ENCODE data around the gene RGS8.

RGS8 gene

DNA sequence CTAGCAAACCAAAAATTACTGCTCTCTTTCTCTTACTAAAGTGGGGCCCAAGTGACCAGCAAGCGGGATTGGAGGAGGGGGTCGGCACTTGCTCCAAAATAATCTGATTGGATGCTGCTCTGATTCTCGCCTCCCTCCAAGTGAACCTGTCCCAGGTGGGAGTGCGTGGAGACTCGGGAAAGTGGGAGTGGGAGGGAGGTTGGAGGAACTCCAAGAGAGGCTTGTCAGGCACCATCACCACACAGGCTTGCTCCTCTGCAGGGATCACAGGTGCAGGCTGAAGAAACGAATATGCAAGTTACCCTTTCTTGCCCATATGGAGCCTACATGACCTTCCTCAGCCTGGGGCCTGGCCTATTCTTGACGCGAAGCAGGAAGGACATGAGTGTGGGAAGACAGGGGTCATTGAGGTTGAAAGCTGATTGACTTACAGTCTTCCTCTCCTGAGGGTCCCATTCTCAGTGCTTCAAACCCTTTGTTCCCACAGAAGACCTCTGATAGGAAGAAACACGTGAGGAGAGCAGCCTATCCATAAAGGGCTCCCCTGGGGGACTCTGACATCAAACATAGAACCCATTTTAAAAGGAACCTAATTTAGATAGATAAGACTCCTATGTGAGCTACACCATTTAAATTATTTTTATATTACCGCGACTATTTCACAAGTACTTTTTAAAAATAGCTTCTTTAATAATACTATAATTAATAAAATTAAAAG, 14.2 kb downstream of the RGS8 start:
- no peak for DNase-seq

DNA sequence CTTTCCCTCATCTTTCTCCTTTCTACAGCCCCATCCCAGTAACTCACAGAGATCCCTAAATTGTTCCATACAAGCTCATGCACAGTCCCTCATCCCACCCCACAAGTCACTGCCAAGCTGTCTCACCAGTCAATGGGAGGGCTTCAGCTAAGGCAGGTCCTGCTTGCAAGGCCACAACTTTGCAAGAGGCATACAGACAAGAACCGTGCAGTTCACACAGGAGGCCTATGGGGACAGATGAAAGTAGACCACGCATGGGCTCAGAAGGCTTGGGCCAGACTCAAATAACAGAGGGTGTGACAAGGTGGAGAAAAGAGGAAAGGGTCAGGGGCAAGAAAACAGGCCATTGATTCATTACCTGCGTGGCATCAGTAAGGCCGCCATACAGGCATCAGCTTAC, 15.1 kb downstream of the RGS8 start:
- no peak for DNase-seq

DNA sequence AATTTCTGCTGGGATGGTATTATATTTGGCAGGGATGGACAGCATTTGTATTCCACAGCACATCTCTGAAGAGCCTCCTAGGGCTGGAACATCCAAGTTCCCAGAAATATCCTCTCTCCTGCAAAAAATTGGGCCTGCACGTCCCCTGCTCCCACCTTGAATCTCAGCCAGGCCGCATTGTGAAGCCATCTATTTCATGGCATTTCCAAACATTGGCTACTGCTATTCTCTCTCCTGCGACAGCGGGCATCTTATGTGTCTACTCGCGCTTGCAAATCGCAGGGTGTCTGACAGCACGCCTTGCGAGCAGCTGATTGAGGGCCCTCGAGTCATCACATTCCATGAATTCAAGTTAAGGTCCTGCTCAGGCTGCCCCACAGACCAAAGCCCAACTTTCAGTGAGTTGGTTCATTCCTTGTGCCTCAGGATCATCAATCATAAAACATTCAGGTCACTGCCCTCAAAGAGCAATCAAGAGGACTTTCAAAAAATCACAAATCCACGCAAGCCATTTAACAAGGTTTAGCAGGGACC, 15.8 kb downstream of the RGS8 start:
- DNase-seq: no peak

DNA sequence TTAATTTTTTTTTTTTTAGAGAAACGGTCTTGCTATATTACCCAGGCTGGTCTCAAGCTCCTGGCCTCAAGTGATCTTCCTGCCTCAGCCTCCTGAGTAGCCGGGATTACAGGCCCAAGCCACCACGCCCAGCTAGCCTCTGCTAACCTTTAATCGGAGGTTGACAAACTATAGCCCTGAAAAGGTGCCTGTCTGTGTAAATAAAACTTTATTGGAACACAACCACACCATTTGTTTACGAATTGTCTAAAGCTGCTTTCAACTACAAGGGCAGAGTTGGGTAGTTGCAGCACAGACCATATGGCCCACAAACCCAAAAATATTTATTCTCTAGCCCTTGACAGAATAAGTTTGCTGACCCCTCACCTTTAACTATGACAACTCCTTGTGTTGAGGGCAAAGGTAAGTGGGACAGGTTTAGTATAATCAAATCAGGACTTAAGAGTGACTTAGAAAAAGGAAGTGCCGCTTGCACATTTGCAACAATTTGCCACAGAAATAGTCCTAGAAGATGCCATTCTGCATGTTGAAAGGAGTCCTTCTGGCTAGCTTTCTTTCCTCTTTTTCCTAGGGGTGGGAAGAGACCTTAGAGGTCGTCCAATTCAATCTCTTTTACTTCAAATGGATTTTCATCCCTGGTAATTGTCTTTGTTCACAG, 16.4 kb downstream of the RGS8 start:
- no peak for DNase-seq

DNA sequence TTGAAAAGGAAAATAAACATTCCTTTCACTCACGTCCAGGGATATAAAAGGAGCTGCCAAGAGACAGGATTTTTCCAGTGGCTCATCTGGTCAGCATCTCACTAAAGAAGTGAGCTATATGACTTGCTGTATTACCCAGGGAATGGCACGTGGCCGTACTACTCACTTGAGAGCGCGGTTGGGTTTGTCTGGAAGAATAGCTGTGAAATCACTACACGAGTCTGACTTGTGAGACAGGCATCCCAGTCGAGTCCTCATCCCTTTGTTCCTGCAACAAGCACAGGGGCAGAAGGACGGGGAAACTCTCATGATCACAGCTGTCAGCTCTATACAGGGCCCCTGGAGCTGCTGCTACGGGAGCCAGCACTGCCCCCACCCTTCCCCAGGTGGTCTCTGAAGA, 17.7 kb downstream of the RGS8 start:
- peak; percentile 51 for DNase-seq

- no peak for DNase-seq
These were observed 20.1 kb downstream of the RGS8 start for GRCh38 chr1:182664296-182664695.

DNA sequence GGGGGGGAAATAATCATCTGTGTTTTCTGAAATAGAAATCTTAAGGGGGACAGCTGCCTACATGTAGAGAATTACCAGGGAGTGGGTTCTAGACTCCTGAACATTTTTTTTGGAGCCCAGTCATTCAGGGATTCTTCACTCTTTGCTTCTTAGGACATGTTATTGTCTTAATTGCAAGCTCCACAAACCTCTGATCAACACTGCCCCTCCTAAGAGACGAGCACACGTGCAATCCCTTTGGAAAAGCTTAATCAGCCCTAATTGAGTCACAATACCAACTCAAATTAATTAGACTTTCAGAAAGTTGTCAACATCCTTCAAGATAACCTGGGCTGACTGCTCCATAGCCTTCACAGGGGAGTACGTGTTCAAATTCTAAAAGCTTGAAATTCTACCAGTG, 21.4 kb downstream of the RGS8 start:
- DNase-seq: no peak

DNA sequence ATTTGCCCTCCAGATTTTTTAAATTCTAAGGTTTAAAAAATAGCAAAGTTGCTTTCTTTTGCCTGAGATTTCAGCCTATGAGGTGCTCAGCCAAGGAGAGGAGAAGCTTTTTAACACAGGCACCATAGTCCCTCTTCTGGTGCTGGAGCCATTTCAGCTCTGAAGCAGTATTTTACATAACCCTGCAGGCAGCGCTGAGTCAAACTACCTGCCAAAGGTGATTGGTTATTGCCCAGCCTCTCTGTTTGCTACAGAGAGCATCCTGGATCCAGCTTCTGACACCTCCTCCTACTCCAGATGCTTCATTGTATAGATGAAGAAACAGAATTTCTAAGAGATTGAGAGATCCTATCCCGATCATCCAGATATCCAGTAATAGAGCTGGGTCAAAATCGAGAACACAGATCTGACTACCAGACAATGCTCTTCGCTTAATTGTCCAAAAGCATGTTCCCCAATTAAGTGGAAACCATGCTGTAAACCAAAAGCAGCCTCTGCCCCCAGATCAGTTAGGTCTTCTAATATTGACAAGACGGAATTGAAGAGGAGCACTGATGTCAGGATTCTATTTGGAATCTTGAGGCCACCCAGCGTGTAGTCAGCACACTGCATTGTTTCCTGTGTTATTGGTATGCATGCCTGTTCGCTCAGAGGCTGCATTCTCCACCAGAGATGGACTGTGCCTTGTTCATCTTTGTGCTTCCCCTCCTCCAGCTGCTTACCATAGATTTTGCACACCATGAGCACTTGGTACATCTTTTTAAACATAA, 22.1 kb downstream of the RGS8 start:
- DNase-seq: peak; percentile 17

- no peak for DNase-seq
These were observed 26.3 kb downstream of the RGS8 start for GRCh38 chr1:182658055-182658454.

DNA sequence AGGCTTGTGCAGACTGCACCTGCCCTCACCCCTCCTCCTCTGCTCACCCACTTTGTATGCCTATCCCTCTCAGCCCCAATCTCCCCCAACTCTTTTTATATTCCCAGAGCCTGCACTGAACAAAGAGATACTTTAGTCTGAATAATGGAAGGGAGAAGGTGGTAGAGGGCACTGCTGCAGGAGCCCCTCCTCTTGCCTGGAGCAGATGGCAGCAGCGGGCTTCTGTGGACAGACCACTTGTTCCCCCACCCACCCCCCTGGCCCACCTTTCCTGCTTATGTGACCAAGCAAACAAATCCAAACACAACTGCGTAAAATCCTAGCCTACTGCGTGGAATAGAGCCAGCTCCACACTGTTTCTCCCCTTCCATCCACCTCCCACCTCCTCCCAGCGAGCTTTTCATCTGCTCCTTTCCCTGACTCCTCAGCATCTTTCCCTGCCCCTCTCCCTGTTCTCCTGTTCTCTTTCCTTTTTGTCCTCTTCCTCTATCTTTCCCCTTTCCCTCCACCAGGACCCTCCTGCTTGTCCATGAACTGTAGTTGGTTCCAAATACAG, 27.5 kb downstream of the RGS8 start:
- no peak for DNase-seq

DNA sequence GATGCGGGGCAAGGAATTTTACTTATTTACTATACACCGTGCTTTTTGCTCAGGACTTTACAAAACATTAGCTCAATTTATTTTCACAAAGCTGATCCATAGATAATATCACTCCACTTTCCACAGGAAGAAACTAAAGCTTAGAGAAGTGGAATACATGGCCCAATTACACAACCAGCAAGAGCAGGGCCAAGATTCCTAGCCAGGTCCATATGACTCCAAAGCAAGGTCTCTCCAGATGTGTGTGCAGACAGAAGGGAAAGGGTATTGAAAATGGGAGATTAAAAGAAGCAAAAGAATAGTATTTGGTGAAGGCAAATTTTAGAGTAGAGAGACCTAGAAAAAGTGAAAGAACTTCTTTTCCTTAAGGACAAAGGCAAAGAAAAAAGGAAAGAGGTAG, 30.4 kb downstream of the RGS8 start:
- DNase-seq: no peak

DNA sequence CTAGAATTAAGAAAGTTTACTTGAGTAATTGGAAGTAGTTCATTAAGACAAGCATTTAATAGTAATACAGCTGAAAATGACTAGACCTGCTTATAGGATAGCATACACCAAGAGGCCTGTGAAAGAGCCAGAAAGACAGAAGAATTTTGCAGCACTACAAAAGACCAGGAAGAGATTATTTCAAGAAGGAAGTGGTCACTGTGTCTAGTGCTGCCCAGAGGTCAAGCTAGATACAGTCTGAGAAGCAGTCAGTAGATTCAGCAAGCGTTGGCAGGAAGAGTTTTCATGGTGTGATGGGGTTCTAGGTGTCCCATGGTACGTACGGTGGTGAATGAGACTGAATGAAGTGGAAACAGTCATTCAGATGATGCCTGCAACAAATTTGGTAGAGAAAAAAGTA, 31.5 kb downstream of the RGS8 start:
- no peak for DNase-seq

DNA sequence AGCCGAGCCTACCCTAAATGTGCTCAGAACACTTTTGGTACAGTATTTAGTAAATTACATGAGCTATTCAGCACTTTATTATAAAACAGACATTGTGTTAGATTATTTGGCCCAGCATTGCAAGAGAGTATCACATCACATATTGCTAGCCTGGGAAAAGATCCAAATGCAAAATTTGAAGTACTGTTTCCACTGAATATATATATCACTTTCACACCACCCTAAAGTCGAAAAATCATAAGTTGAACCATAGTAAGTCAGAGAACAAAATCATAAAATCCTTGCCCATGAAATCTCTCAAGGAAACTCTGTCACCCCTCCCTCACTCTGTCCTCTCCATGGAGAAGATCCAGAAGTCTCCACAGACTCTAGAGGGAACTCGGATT, 33.1 kb downstream of the RGS8 start:
- no peak for DNase-seq

DNA sequence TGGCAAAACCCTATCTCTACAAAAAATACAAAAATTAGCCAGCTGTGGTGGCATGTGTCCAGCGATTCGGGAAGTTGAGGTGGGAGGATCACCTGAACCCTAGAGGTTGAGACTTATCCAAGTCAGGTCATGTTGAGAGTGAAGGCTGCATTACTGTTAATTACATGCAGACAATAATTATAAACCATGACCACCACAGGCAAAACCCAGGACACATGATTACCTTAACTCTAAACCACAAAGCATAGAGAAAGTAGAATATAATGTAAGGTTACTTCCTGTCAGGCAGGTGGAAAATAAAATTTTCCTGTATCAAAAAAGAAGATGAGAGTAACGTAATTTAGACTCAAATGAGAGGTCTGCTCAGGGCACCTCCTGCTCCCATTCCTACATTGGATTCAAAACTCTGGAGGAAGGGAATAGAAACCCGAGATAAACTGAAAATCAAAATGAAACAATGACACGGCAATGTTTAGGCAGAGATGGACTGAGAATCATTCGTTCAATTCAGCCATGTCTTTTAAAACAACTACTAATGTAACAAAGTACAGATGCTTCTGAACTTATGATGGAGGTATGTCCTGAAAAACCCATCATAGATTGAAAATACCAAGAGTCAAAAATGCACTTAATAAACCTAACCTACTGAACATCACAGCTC, 33.6 kb downstream of the RGS8 start:
- no peak for DNase-seq

- DNase-seq: no peak
These were observed 35.3 kb downstream of the RGS8 start for GRCh38 chr1:182649041-182649440.

DNA sequence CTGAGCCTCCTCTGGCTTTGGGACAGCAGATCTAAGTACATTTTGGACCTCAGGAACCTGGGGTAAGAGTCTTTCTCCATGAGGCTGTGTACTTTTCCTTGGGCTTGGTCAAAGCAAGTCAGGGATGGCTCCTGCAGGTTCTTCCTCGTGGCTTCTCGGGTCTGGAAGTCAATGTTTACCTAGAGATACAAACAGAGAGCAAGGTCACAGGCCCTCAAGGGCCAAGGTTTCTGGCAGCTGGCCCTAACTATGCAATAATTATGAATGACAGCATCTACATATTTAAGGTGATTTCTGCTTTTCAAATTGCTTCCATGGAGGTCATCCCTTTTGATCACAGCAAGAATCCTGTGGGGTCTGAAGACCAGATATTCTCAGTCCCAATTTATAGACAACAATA, 37.6 kb downstream of the RGS8 start:
- no peak for DNase-seq

GRCh38 chr1:182644886-182645285, 39.5 kb downstream of the RGS8 start:
- DNase-seq: no peak

- DNase-seq: no peak
These were observed 40.7 kb downstream of the RGS8 start for GRCh38 chr1:182643699-182644098.

GRCh38 chr1:182642461-182642860, 41.9 kb downstream of the RGS8 start:
- DNase-seq: no peak

DNA sequence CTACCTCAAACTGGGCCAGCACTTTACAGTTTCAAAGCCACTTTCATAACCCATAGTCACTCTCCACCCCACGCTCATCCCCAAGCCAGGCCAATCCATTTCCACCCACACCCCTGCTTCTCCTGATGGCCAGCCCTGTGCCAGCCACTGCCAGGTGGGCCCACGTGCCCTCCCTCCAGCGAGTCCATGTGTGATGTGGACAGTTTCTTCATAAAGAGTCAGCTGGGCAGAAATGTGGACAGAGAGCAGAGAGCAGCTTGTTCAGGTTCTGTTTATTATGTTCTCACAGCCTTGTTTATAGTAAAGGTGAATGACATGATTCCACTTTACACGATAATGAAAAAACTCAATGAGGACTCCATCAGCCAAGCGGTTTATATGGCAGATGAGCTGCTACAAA, 42.8 kb downstream of the RGS8 start:
- DNase-seq: no peak

- DNase-seq: no peak
These were observed 45.1 kb downstream of the RGS8 start for GRCh38 chr1:182639330-182639729.

DNA sequence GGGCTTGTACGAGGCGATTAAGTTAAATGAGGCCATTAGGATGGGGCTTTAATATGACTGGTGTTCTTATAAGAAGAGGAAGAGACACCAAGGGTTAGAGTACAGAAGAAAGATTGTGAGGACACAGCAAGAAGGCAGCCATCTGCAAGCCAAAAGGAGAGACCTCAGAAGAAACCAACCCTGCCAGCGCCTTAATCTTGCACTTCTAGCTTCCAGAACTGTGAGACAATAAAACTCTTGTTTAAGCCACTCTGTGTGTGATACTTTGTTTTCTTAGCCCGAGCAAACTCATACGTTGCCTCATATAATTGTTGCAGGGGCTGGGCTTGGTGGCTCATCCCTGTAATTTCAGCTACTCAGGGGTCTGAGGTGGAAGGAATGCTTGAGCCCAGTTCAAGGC, 46.6 kb downstream of the RGS8 start:
- DNase-seq: no peak

- DNase-seq: no peak
These were observed 48.5 kb downstream of the RGS8 start for GRCh38 chr1:182635871-182636270.
